ENCODE results near the gene CCNJL.
"Not testable (repeated sequence)": the region's sequence is repeated elsewhere in the genome, so short reads cannot be mapped to it uniquely, and the experiment has no call there.

CCNJL gene

GRCh38 chr5:160260881-160261815 lies 51.2 kb downstream of the CCNJL start:
- DNase-seq: peak; percentile 62

- no peak for DNase-seq
Observed at GRCh38 chr5:160260006-160260775, 52.2 kb downstream of the CCNJL start.

- no peak for DNase-seq
Observed at GRCh38 chr5:160259341-160259740, 53.0 kb downstream of the CCNJL start.

- no peak for DNase-seq
Observed at GRCh38 chr5:160254706-160255105, 57.7 kb downstream of the CCNJL start.

GRCh38 chr5:160253441-160253840 lies 58.9 kb downstream of the CCNJL start:
- no peak for DNase-seq

GRCh38 chr5:160252916-160253315 lies 59.4 kb downstream of the CCNJL start:
- no peak for DNase-seq

- DNase-seq: no peak
Observed at GRCh38 chr5:160251406-160252155, 60.8 kb downstream of the CCNJL start.

GRCh38 chr5:160250826-160251225 lies 61.5 kb downstream of the CCNJL start:
- DNase-seq: no peak

- no peak for DNase-seq
Observed at GRCh38 chr5:160250226-160250625, 62.1 kb downstream of the CCNJL start.

GRCh38 chr5:160249570-160249969 lies 62.8 kb downstream of the CCNJL start:
- not testable (repeated sequence) for DNase-seq

GRCh38 chr5:160245506-160246086 lies 66.8 kb downstream of the CCNJL start:
- no peak for DNase-seq

GRCh38 chr5:160242145-160242544 lies 70.2 kb downstream of the CCNJL start:
- DNase-seq: no peak

GRCh38 chr5:160240350-160240749 lies 72.0 kb downstream of the CCNJL start:
- no peak for DNase-seq

- DNase-seq: no peak
Observed at GRCh38 chr5:160237571-160238093, 74.7 kb downstream of the CCNJL start.

GRCh38 chr5:160235731-160236130 lies 76.6 kb downstream of the CCNJL start:
- no peak for DNase-seq

GRCh38 chr5:160233215-160233614 lies 79.1 kb downstream of the CCNJL start:
- no peak for DNase-seq

- no peak for DNase-seq
Observed at GRCh38 chr5:160231783-160232342, 80.5 kb downstream of the CCNJL start.

GRCh38 chr5:160230686-160231527 lies 81.5 kb downstream of the CCNJL start:
- DNase-seq: peak; percentile 25

GRCh38 chr5:160229190-160229742 lies 83.1 kb downstream of the CCNJL start, which contains the start of gene FABP6:
Gene FABP6 (plus strand): TSS chr5:160229506. CDS start chr5:160229558, 52 bp downstream.
- DNase-seq: no peak

- no peak for DNase-seq
Observed at GRCh38 chr5:160227012-160227411, 85.4 kb downstream of the CCNJL start.

Measured in fibroblast of skin of abdomen (primary cell).